ENCODE results near the gene ITGB6.

DNA sequence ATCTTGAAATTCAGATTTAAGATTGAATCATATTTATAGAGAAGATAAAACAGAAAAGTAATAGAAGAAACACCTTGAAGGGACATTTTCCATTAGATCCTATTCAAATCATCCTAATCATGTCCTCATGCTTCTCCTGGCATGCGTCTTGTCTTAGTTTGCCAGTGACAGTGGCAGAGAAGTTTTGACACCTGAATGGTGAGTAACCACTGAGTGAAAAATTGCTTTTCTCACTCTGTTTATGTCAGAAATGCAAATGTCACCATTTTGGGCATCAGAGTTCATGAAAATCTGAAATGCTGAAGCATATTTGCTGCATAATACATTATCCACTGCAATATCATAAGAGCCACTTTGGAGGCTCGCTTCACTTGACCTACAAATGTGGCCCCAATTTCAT is 74.7 kb downstream of the ITGB6 start:
- TF ChIP-seq POLR2AphosphoS5 (IDR thresholded peaks at IDR 0.05; ENCODE audit: insufficient read depth, low read depth, low read length) (no peak), POLR2A (IDR thresholded peaks at IDR 0.05; ENCODE audit: low read depth, low read length) (no peak), MAX (IDR thresholded peaks at IDR 0.05; ENCODE audit: insufficient read depth, insufficient read length) (no peak), MYC (IDR thresholded peaks at IDR 0.05; ENCODE audit: low read depth, low read length) (no peak)
- TF ChIP-seq, protein P1, sequence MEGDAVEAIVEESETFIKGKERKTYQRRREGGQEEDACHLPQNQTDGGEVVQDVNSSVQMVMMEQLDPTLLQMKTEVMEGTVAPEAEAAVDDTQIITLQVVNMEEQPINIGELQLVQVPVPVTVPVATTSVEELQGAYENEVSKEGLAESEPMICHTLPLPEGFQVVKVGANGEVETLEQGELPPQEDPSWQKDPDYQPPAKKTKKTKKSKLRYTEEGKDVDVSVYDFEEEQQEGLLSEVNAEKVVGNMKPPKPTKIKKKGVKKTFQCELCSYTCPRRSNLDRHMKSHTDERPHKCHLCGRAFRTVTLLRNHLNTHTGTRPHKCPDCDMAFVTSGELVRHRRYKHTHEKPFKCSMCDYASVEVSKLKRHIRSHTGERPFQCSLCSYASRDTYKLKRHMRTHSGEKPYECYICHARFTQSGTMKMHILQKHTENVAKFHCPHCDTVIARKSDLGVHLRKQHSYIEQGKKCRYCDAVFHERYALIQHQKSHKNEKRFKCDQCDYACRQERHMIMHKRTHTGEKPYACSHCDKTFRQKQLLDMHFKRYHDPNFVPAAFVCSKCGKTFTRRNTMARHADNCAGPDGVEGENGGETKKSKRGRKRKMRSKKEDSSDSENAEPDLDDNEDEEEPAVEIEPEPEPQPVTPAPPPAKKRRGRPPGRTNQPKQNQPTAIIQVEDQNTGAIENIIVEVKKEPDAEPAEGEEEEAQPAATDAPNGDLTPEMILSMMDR (IDR thresholded peaks at IDR 0.05; ENCODE audit: extremely low read depth in 1 of 2, insufficient read depth in 1 of 2, low read depth in 1 of 2, low read length in 2 of 2): no peak
